ENCODE results near the gene CCDC102B. TPM values are rescaled to one million over a fixed set of nuclear protein-coding genes. Genes with fewer than 3 reads are reported as not detected.

The CCDC102B gene
- total RNA-seq, 1 donor from 2014 or later, result 8.1 TPM

GRCh38 chr18:68766433-68766832 lies 31.4 kb upstream of the CCDC102B start:
- Mint-ChIP-seq H3K27me3 (ENCODE audit: unreplicated experiment) (no peaks in the 10 kb centered on the region), H3K9me3 (ENCODE audit: unreplicated experiment) (peaks cover 3% of the 10 kb centered on the region), H3K27ac (ENCODE audit: unreplicated experiment) (peak overlapping the region; percentile 29), H3K4me3 (ENCODE audit: unreplicated experiment) (no peak overlapping the region), H3K36me3 (ENCODE audit: unreplicated experiment) (peaks cover 6% of the 10 kb centered on the region), H3K4me1 (ENCODE audit: low read depth, unreplicated experiment) (peaks cover 27% of the 10 kb centered on the region)
- TF ChIP-seq CTCF (IDR thresholded peaks at IDR 0.05; ENCODE audit: partially characterized antibody, unreplicated experiment), result no peak
- DNase-seq, result no peak

GRCh38 chr18:68769461-68769860 lies 28.4 kb upstream of the CCDC102B start:
- no peak for TF ChIP-seq CTCF (IDR thresholded peaks at IDR 0.05; ENCODE audit: partially characterized antibody, unreplicated experiment)
- Mint-ChIP-seq H3K4me3 (ENCODE audit: unreplicated experiment) (no peak overlapping the region), H3K36me3 (ENCODE audit: unreplicated experiment) (peaks cover 6% of the 10 kb centered on the region), H3K27me3 (ENCODE audit: unreplicated experiment) (no peaks in the 10 kb centered on the region), H3K9me3 (ENCODE audit: unreplicated experiment) (peaks cover 3% of the 10 kb centered on the region), H3K4me1 (ENCODE audit: low read depth, unreplicated experiment) (peaks cover 11% of the 10 kb centered on the region), H3K27ac (ENCODE audit: unreplicated experiment) (no peak overlapping the region)
- no peak for DNase-seq

- Mint-ChIP-seq H3K27ac (ENCODE audit: unreplicated experiment) (no peak overlapping the region), H3K36me3 (ENCODE audit: unreplicated experiment) (peaks cover 6% of the 10 kb centered on the region), H3K4me3 (ENCODE audit: unreplicated experiment) (no peak overlapping the region), H3K9me3 (ENCODE audit: unreplicated experiment) (peaks cover 4% of the 10 kb centered on the region), H3K4me1 (ENCODE audit: low read depth, unreplicated experiment) (peaks cover 2% of the 10 kb centered on the region), H3K27me3 (ENCODE audit: unreplicated experiment) (no peaks in the 10 kb centered on the region)
- no peak for DNase-seq
- no peak for TF ChIP-seq CTCF (IDR thresholded peaks at IDR 0.05; ENCODE audit: partially characterized antibody, unreplicated experiment)
These were observed 25.6 kb upstream of the CCDC102B start for GRCh38 chr18:68772268-68772667.

GRCh38 chr18:68778280-68778886 lies 19.5 kb upstream of the CCDC102B start:
- Mint-ChIP-seq H3K27me3 (ENCODE audit: unreplicated experiment) (no peaks in the 10 kb centered on the region), H3K36me3 (ENCODE audit: unreplicated experiment) (no peaks in the 10 kb centered on the region), H3K4me1 (ENCODE audit: low read depth, unreplicated experiment) (peaks cover 9% of the 10 kb centered on the region), H3K4me3 (ENCODE audit: unreplicated experiment) (no peak overlapping the region), H3K27ac (ENCODE audit: unreplicated experiment) (no peak overlapping the region), H3K9me3 (ENCODE audit: unreplicated experiment) (peaks cover 2% of the 10 kb centered on the region)
- TF ChIP-seq CTCF (IDR thresholded peaks at IDR 0.05; ENCODE audit: partially characterized antibody, unreplicated experiment), result no peak
- no peak for DNase-seq

GRCh38 chr18:68779169-68779568 lies 18.7 kb upstream of the CCDC102B start:
- no peak for TF ChIP-seq CTCF (IDR thresholded peaks at IDR 0.05; ENCODE audit: partially characterized antibody, unreplicated experiment)
- H3K27ac Mint-ChIP-seq (ENCODE audit: unreplicated experiment), result no peak overlapping the region

More at GRCh38 chr18:68779169-68779568, 18.7 kb upstream of the CCDC102B start:
- no peaks in the 10 kb centered on the region for H3K36me3 Mint-ChIP-seq (ENCODE audit: unreplicated experiment)
- no peaks in the 10 kb centered on the region for H3K27me3 Mint-ChIP-seq (ENCODE audit: unreplicated experiment)
- no peak overlapping the region for H3K4me3 Mint-ChIP-seq (ENCODE audit: unreplicated experiment)
- peaks cover 2% of the 10 kb centered on the region for H3K9me3 Mint-ChIP-seq (ENCODE audit: unreplicated experiment)
- DNase-seq, result no peak
- peaks cover 9% of the 10 kb centered on the region for H3K4me1 Mint-ChIP-seq (ENCODE audit: low read depth, unreplicated experiment)
